ENCODE measurements around the gene WDR74.
"Not testable (repeated sequence)": the region's sequence is repeated elsewhere in the genome, so short reads cannot be mapped to it uniquely, and the experiment has no call there.

The WDR74 gene

GRCh38 chr11:62839050-62839945 is at the start of gene WDR74:
TSS of gene WDR74 (minus strand) at chr11:62839590. CDS start at chr11:62839570, 20 bp downstream.
- peak; percentile 82 for DNase-seq (ENCODE audit: low spot score)

- DNase-seq (ENCODE audit: low spot score), result no peak
These were observed 49.7 kb upstream of the WDR74 start for GRCh38 chr11:62889126-62889483.

GRCh38 chr11:62888406-62888805 is 49.0 kb upstream of the WDR74 start:
- no peak for DNase-seq (ENCODE audit: low spot score)

- no peak for DNase-seq (ENCODE audit: low spot score)
These were observed 45.9 kb upstream of the WDR74 start for GRCh38 chr11:62885137-62885750.

GRCh38 chr11:62883673-62884072 is 44.3 kb upstream of the WDR74 start:
- no peak for DNase-seq (ENCODE audit: low spot score)

GRCh38 chr11:62882788-62883501 is 43.6 kb upstream of the WDR74 start:
- DNase-seq (ENCODE audit: low spot score), result no peak

GRCh38 chr11:62882431-62882749 is 43.0 kb upstream of the WDR74 start:
- DNase-seq (ENCODE audit: low spot score), result no peak

- no peak for DNase-seq (ENCODE audit: low spot score)
These were observed 42.4 kb upstream of the WDR74 start for GRCh38 chr11:62881579-62882430.

GRCh38 chr11:62880803-62881578 is 41.6 kb upstream of the WDR74 start, which contains the start of gene SLC3A2:
TSS of gene SLC3A2 (plus strand) at chr11:62880896. CDS start at chr11:62881024, 128 bp downstream.
- peak; percentile 91 for DNase-seq (ENCODE audit: low spot score)

- DNase-seq (ENCODE audit: low spot score), result no peak
These were observed 40.9 kb upstream of the WDR74 start for GRCh38 chr11:62880231-62880802.

- DNase-seq (ENCODE audit: low spot score), result no peak
These were observed 40.0 kb upstream of the WDR74 start for GRCh38 chr11:62879235-62879978.

GRCh38 chr11:62876712-62877111 is 37.3 kb upstream of the WDR74 start:
- DNase-seq (ENCODE audit: low spot score), result no peak

- no peak for DNase-seq (ENCODE audit: low spot score)
These were observed 36.5 kb upstream of the WDR74 start for GRCh38 chr11:62875698-62876478.

- no peak for DNase-seq (ENCODE audit: low spot score)
These were observed 35.5 kb upstream of the WDR74 start for GRCh38 chr11:62874851-62875250.

- DNase-seq (ENCODE audit: low spot score), result no peak
These were observed 26.2 kb upstream of the WDR74 start for GRCh38 chr11:62865635-62866034.

GRCh38 chr11:62863687-62864335 is 24.4 kb upstream of the WDR74 start:
- DNase-seq (ENCODE audit: low spot score), result no peak

- not testable (repeated sequence) for DNase-seq (ENCODE audit: low spot score)
These were observed 22.3 kb upstream of the WDR74 start for GRCh38 chr11:62861564-62862192.
